Spleen (tissue), 11 donors: ENCODE measurements around the gene TMEM131L. TPM values are rescaled to one million over a fixed set of nuclear protein-coding genes. Genes with fewer than 3 reads are reported as not detected.

Experiments
- DNase-seq: peaks from one replicate; pipeline ENCODE4 v3.0.0-alpha.2; 2020
- H3K27ac ChIP-seq, 8 donors: fragments of 200-600 bp; sonication (generic) in 7 of 8; 1 replicate in 4 of 8; 2 replicates in 4 of 8; pipeline versions ENCODE4 v1.5.0 to v1.8.0; 2016 to 2021; ENCODE audit warnings: inconsistent platforms in 4 of 8, mild to moderate bottlenecking in 4 of 8, moderate library complexity in 1 of 8
- H3K27me3 ChIP-seq, 7 donors: fragments of 200-600 bp; sonication (generic) in 6 of 7; replicated peaks in 1 of 7; 1 replicate in 4 of 7; 2 replicates in 3 of 7; pipeline versions ENCODE4 v1.5.0 to v1.8.0; 2016 to 2021; ENCODE audit warnings: inconsistent platforms in 3 of 7, mild to moderate bottlenecking in 1 of 7
- H3K36me3 ChIP-seq, 6 donors: fragments of 200-600 bp; sonication (generic) in 5 of 6; 1 replicate in 4 of 6; 2 replicates in 2 of 6; pipeline versions ENCODE4 v1.5.0 to v1.8.0; 2016 to 2021; ENCODE audit warnings: inconsistent platforms in 2 of 6
- H3K4me1 ChIP-seq, 6 donors: fragments of 200-600 bp; sonication (generic) in 5 of 6; 1 replicate in 3 of 6; 2 replicates in 3 of 6; pipeline versions ENCODE4 v1.5.0 to v1.8.0; 2016 to 2021; ENCODE audit warnings: inconsistent platforms in 3 of 6
- H3K4me3 ChIP-seq, 8 donors: fragments of 200-600 bp; sonication (generic) in 7 of 8; 1 replicate in 4 of 8; 2 replicates in 4 of 8; pipeline versions ENCODE4 v1.5.0 to v1.8.0; 2016 to 2021; ENCODE audit warnings: inconsistent platforms in 4 of 8, mild to moderate bottlenecking in 4 of 8, moderate library complexity in 2 of 8
- H3K9me3 ChIP-seq, 8 donors: fragments of 200-600 bp; sonication (generic) in 7 of 8; 1 replicate in 4 of 8; 2 replicates in 4 of 8; pipeline versions ENCODE4 v1.5.0 to v1.8.0; 2016 to 2021; ENCODE audit warnings: inconsistent platforms in 4 of 8
- POLR2A ChIP-seq, 3 donors: fragments of 450-650 bp; IDR thresholded peaks; one replicate each; pipeline ENCODE4 v1.5.1; 2017; ENCODE audit warnings: antibody characterized with exemption in 3 of 3, mild to moderate bottlenecking in 1 of 3
- POLR2AphosphoS5 ChIP-seq, 3 donors: sonication (generic); formaldehyde crosslinking; IDR thresholded peaks; one replicate each; pipeline ENCODE4 v1.5.1; 2017; ENCODE audit warnings: antibody characterized with exemption in 3 of 3
- WGBS, 5 donors: extraction: QIAGEN DNeasy Blood & Tissue Kit in 3 of 5; methylation state at CpG; one replicate each; pipeline versions ENCODE4 v1.1.5 to v1.1.7; 2013 to 2018; 5-methylcytosine and 5-hydroxymethylcytosine counted together
- intact Hi-C: fragments of 100-400 bp; cut with DNase I; formaldehyde crosslinking; loops from one replicate; pipeline ENCODE4 v1.15.0; 2023; ENCODE audit warnings: low total_unique reads
- polyA plus RNA-seq, 3 donors: library from polyadenylated mRNA; stranded (reverse); fragments of 200-250 nt; gene quantifications; one replicate each; pipeline ENCODE4 v1.2.1, GENCODE V29; 2013
- total RNA-seq, 7 donors: library from RNA; depleted of rRNA in 3 of 7; stranded (reverse); fragments of >200 nt in 3 of 7; fragmentation: NEBNext Ultra II Directional in 4 of 7; extraction: Animal tissue kit (Norgen Biotek cat#: 25700) in 4 of 7; gene quantifications; one replicate each; pipeline versions ENCODE4 v1.1.0 to v1.2.1, GENCODE V29; 2016 to 2021
- TF ChIP-seq, protein P1 (sequence below), 11 experiments: fragments of 200-600 bp in 7 of 11; fragments of 450-650 bp in 4 of 11; sonication (generic) in 4 of 11; IDR thresholded peaks in 8 of 11; conservative IDR thresholded peaks in 3 of 11; 1 replicate in 7 of 11; 2 replicates in 4 of 11; pipeline versions ENCODE4 v1.4.0 to v1.8.0; 2016 to 2021; ENCODE audit warnings: antibody characterized with exemption in 11 of 11, inconsistent platforms in 4 of 11, mild to moderate bottlenecking in 1 of 11
- donor health status: healthy with polysubstance abuse.
- donor health status: DM: no; HTN: no; CAD: no; lungs with moderate emphysema.
- donor health status: DM: no; HTN: no; CAD: no.
- donor health status: Bipolar disorder and iron deficiency.
- donor health status: healthy.
- donor health status: DM: no; HTN: no; CAD: no.
- donor health status: DM: yes; HTN: yes; CAD: no.

The TMEM131L gene
- total and polyA plus RNA-seq, 10 donors, result 20.9 to 105 (median 80.1) TPM

DNA sequence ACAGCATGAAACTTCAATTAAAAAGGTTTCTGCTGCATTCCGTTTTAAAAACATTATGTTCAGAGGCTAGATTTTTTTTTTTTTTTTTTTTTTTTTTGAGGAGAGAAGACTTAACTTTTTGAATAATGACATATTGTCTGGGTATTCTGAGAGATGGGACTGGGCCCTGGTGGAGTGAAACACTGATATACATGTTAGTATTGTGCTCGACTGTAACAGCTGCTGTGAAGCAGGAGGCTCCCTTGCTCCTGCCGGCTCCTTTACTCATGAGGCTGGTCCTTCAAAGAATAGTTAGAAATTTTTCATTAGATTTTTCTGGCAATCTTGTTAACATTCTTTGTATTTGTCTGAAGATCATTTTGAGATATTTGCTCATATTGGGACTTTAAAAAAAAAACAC is 73.3 kb downstream of the TMEM131L start:
- TF ChIP-seq POLR2A (IDR thresholded peaks at IDR 0.05) (no peak), POLR2AphosphoS5 (IDR thresholded peaks at IDR 0.05) (no peak)
- TF ChIP-seq, protein P1, sequence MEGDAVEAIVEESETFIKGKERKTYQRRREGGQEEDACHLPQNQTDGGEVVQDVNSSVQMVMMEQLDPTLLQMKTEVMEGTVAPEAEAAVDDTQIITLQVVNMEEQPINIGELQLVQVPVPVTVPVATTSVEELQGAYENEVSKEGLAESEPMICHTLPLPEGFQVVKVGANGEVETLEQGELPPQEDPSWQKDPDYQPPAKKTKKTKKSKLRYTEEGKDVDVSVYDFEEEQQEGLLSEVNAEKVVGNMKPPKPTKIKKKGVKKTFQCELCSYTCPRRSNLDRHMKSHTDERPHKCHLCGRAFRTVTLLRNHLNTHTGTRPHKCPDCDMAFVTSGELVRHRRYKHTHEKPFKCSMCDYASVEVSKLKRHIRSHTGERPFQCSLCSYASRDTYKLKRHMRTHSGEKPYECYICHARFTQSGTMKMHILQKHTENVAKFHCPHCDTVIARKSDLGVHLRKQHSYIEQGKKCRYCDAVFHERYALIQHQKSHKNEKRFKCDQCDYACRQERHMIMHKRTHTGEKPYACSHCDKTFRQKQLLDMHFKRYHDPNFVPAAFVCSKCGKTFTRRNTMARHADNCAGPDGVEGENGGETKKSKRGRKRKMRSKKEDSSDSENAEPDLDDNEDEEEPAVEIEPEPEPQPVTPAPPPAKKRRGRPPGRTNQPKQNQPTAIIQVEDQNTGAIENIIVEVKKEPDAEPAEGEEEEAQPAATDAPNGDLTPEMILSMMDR (IDR thresholded peaks at IDR 0.05 in 8 of 11, conservative IDR thresholded peaks at IDR 0.05 in 3 of 11), result no peak
- 76 to 88% (median 84%) methylated on average over 3 of the region's 3 CpGs for WGBS, 5 donors
- H3K4me3 ChIP-seq, result no peak overlapping the region
- DNase-seq, result no peak
- H3K9me3 ChIP-seq, result no peaks in the 10 kb centered on the region
- H3K36me3 ChIP-seq, result peaks cover 0 to 52% (median 2%) of the 10 kb centered on the region in 6 donors
- intact Hi-C loops, result no loop called here
- H3K4me1 ChIP-seq, result peaks cover 17 to 100% (median 79%) of the 10 kb centered on the region in 6 donors
- H3K27ac ChIP-seq, result peak overlapping the region in 2 of 8 donors; percentile 3 to 46
- no peaks in the 10 kb centered on the region for H3K27me3 ChIP-seq

DNA sequence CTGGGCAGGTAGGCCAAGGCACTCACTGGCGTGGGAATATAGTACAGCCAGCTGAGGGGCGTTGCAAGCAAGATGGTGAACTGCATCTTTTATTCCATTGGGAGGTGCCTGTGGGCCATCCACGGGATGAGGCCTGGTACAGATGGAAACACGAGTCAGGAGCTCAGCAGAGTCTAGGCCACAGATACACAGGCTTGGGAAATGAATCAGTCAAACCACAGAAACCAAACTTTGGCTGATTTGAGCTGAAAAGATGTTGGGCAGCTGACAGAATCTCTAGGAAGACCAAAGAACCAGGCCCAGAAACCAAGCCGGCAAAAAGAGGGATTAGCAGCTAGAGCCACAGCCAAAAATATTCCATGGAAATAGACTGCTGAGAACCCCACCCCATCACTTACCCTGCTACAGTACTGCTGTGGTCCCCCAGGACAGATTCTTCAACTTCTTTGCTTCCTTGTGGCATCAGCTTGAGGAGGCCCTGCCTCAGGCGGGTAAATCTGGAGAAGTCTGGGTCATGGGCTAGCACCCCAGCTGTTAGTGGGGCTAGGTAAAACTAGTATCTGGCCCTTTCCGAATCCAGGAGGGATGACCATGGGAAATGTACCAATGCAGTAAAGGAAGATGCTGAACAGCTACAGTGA is 75.4 kb downstream of the TMEM131L start:
- H3K4me3 ChIP-seq, result no peak overlapping the region
- H3K9me3 ChIP-seq, result no peaks in the 10 kb centered on the region
- 71 to 87% (median 82%) methylated on average over 7 of the region's 7 CpGs for WGBS, 5 donors
- intact Hi-C loops, result no loop called here
- peaks cover 0 to 65% (median 2%) of the 10 kb centered on the region in 6 donors for H3K36me3 ChIP-seq
- peak overlapping the region in 3 of 8 donors; percentile 7 to 54 (median 23) for H3K27ac ChIP-seq
- H3K27me3 ChIP-seq, result no peaks in the 10 kb centered on the region
- no peak for DNase-seq
- TF ChIP-seq POLR2A (IDR thresholded peaks at IDR 0.05), result no peak
- TF ChIP-seq POLR2AphosphoS5 (IDR thresholded peaks at IDR 0.05), result no peak
- TF ChIP-seq, protein P1 (IDR thresholded peaks at IDR 0.05 in 8 of 11, conservative IDR thresholded peaks at IDR 0.05 in 3 of 11), result no peak
- H3K4me1 ChIP-seq, result peaks cover 14 to 100% (median 73%) of the 10 kb centered on the region in 6 donors

- intact Hi-C loops, result no loop called here
- Histone ChIP-seq H3K27ac (peak overlapping the region in 2 of 8 donors; percentile 7 to 54), H3K27me3 (no peaks in the 10 kb centered on the region), H3K9me3 (no peaks in the 10 kb centered on the region), H3K36me3 (peaks cover 0 to 60% (median 2%) of the 10 kb centered on the region in 6 donors), H3K4me1 (peaks cover 16 to 100% (median 73%) of the 10 kb centered on the region in 6 donors), H3K4me3 (no peak overlapping the region)
- 73 to 93% (median 90%) methylated on average over 6 of the region's 6 CpGs for WGBS, 5 donors
- TF ChIP-seq, protein P1 (IDR thresholded peaks at IDR 0.05 in 8 of 11, conservative IDR thresholded peaks at IDR 0.05 in 3 of 11), result no peak
- no peak for TF ChIP-seq POLR2AphosphoS5 (IDR thresholded peaks at IDR 0.05)
- TF ChIP-seq POLR2A (IDR thresholded peaks at IDR 0.05), result no peak
- no peak for DNase-seq
These were observed 76.0 kb downstream of the TMEM131L start for GRCh38 chr4:153542131-153542530.

DNA sequence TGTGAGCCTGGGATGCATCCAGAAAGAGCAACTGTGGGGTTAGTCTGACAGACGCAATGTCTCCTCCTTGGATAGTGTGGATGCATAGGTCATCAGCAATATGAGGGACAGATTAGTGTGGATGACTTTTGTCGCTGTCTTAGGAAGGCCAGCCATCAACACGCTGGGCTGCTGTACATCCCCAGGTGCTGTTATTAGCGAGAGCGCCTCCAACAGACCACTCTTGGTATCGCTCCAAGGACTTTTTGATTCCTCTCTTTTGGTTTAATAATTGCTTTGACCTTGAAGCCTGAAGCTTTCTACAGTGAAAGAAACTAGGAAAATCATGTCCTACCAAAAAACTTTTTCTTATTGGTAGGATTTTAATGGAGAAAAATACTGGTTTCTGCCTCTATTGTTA is 76.7 kb downstream of the TMEM131L start:
- intact Hi-C loops, result no loop called here
- H3K27me3 ChIP-seq, result no peaks in the 10 kb centered on the region
- DNase-seq, result no peak
- H3K36me3 ChIP-seq, result peaks cover 0 to 53% (median 2%) of the 10 kb centered on the region in 6 donors
- peak overlapping the region in 4 of 8 donors; percentile 0 to 58 (median 28) for H3K27ac ChIP-seq
- no peaks in the 10 kb centered on the region for H3K9me3 ChIP-seq
- H3K4me1 ChIP-seq, result peaks cover 16 to 100% (median 72%) of the 10 kb centered on the region in 6 donors
- 68 to 91% (median 91%) methylated on average over 6 of the region's 6 CpGs for WGBS, 5 donors
- TF ChIP-seq POLR2AphosphoS5 (IDR thresholded peaks at IDR 0.05), result no peak
- TF ChIP-seq, protein P1 (IDR thresholded peaks at IDR 0.05 in 8 of 11, conservative IDR thresholded peaks at IDR 0.05 in 3 of 11), result peak in 3 of 11 experiments; percentile 15 to 51 (median 40)
- H3K4me3 ChIP-seq, result no peak overlapping the region
